ENCODE measurements around the gene FEZF1. TPM values are rescaled to one million over a fixed set of nuclear protein-coding genes. Genes with fewer than 3 reads are reported as not detected.

Gene FEZF1
- not detected in 2 replicates for total RNA-seq

GRCh38 chr7:122304319-122304975 is at the start of gene FEZF1:
TSS of gene FEZF1 (minus strand) at chr7:122304750. CDS start at chr7:122304437, 313 bp downstream.
- no peak for TF ChIP-seq CTCF (IDR thresholded peaks at IDR 0.05; ENCODE audit: insufficient read depth, low read length, poor library complexity, severe bottlenecking)
- H3K4me3 ChIP-seq (ENCODE audit: low read depth, low read length): no peak within 1 kb of the TSS
- H3K27me3 ChIP-seq (ENCODE audit: control insufficient read depth, insufficient read depth, low read length): peaks cover 90% of the 10 kb centered on the region
- no peak for DNase-seq (ENCODE audit: low read depth)
- H3K36me3 ChIP-seq (ENCODE audit: control insufficient read depth, insufficient read depth, low read length): no peaks in the 10 kb centered on the region

GRCh38 chr7:122352454-122352853 is 47.9 kb upstream of the FEZF1 start:
- DNase-seq (ENCODE audit: low read depth): no peak
- TF ChIP-seq CTCF (IDR thresholded peaks at IDR 0.05; ENCODE audit: insufficient read depth, low read length, poor library complexity, severe bottlenecking): no peak
- Histone ChIP-seq H3K4me3 (ENCODE audit: low read depth, low read length) (no peak overlapping the region), H3K27me3 (ENCODE audit: control insufficient read depth, insufficient read depth, low read length) (no peaks in the 10 kb centered on the region), H3K36me3 (ENCODE audit: control insufficient read depth, insufficient read depth, low read length) (no peaks in the 10 kb centered on the region)

GRCh38 chr7:122350701-122351100 is 46.2 kb upstream of the FEZF1 start:
- H3K27me3 ChIP-seq (ENCODE audit: control insufficient read depth, insufficient read depth, low read length): no peaks in the 10 kb centered on the region
- no peak overlapping the region for H3K4me3 ChIP-seq (ENCODE audit: low read depth, low read length)
- no peaks in the 10 kb centered on the region for H3K36me3 ChIP-seq (ENCODE audit: control insufficient read depth, insufficient read depth, low read length)
- no peak for TF ChIP-seq CTCF (IDR thresholded peaks at IDR 0.05; ENCODE audit: insufficient read depth, low read length, poor library complexity, severe bottlenecking)
- DNase-seq (ENCODE audit: low read depth): no peak

GRCh38 chr7:122344303-122344620 is 39.7 kb upstream of the FEZF1 start:
- H3K36me3 ChIP-seq (ENCODE audit: control insufficient read depth, insufficient read depth, low read length): no peaks in the 10 kb centered on the region
- TF ChIP-seq CTCF (IDR thresholded peaks at IDR 0.05; ENCODE audit: insufficient read depth, low read length, poor library complexity, severe bottlenecking): no peak
- no peak for DNase-seq (ENCODE audit: low read depth)
- H3K4me3 ChIP-seq (ENCODE audit: low read depth, low read length): no peak overlapping the region
- H3K27me3 ChIP-seq (ENCODE audit: control insufficient read depth, insufficient read depth, low read length): no peaks in the 10 kb centered on the region

- Histone ChIP-seq H3K36me3 (ENCODE audit: control insufficient read depth, insufficient read depth, low read length) (no peaks in the 10 kb centered on the region), H3K4me3 (ENCODE audit: low read depth, low read length) (no peak overlapping the region), H3K27me3 (ENCODE audit: control insufficient read depth, insufficient read depth, low read length) (no peaks in the 10 kb centered on the region)
- TF ChIP-seq CTCF (IDR thresholded peaks at IDR 0.05; ENCODE audit: insufficient read depth, low read length, poor library complexity, severe bottlenecking): no peak
- DNase-seq (ENCODE audit: low read depth): no peak
These were observed 39.2 kb upstream of the FEZF1 start for GRCh38 chr7:122343601-122344302.

- no peak for DNase-seq (ENCODE audit: low read depth)
- no peak for TF ChIP-seq CTCF (IDR thresholded peaks at IDR 0.05; ENCODE audit: insufficient read depth, low read length, poor library complexity, severe bottlenecking)
- H3K36me3 ChIP-seq (ENCODE audit: control insufficient read depth, insufficient read depth, low read length): no peaks in the 10 kb centered on the region
- H3K4me3 ChIP-seq (ENCODE audit: low read depth, low read length): no peak overlapping the region
- H3K27me3 ChIP-seq (ENCODE audit: control insufficient read depth, insufficient read depth, low read length): no peaks in the 10 kb centered on the region
These were observed 35.9 kb upstream of the FEZF1 start for GRCh38 chr7:122340427-122340826.
